ENCODE measurements around the gene HEBP2.

DNA sequence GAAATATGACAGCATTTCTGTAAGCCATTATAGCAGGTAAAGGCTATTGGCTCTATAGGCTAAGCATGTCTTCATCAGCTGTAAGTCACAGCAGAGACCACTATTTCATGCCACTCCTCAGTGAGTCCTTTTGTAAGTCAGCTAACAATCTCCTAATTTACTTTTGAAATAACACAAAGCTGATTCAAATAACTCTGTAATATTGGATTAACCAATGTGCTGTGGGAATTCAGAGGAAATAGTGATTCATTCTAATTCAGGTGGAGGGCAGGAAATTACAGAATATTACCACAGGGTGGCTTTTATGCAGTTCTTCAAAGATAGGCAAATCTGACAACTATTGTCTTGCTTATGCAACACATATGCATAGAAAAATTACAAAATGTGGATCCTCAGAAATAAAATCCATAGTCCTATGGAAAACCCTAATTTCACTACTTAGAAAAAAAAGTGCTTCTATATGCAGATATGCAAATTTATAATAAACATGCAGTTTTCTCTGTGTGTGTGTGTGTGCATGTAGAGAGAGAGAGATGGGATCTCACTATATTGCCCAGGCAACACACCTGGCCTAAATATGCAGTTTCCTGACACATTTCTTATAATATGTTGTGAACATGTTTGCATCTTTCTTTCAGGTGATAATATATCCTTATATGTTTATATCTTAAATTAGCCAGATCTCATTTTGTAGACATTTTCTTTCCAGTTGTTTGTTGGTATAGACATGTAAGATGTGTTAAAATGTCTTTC, 31.1 kb upstream of the HEBP2 start:
- TF ChIP-seq SUZ12 (IDR thresholded peaks at IDR 0.05; ENCODE audit: extremely low read depth, insufficient read depth, insufficient read length) = no peak
- TF ChIP-seq ZNF274 (IDR thresholded peaks at IDR 0.05; ENCODE audit: low read depth, low read length) = no peak
- TF ChIP-seq YY1 (IDR thresholded peaks at IDR 0.05; ENCODE audit: insufficient read depth, insufficient read length) = no peak
